Measurements from ENCODE around the gene RBPMS2. TPM values are rescaled to one million over a fixed set of nuclear protein-coding genes. Genes with fewer than 3 reads are reported as not detected.
A peak's percentile ranks its signal among the peaks of the same experiment; 100 is the strongest.

RBPMS2 gene
- total RNA-seq, 4 donors from 2014 or later, result 14.6 to 47.8 (median 33.9) TPM

DNA sequence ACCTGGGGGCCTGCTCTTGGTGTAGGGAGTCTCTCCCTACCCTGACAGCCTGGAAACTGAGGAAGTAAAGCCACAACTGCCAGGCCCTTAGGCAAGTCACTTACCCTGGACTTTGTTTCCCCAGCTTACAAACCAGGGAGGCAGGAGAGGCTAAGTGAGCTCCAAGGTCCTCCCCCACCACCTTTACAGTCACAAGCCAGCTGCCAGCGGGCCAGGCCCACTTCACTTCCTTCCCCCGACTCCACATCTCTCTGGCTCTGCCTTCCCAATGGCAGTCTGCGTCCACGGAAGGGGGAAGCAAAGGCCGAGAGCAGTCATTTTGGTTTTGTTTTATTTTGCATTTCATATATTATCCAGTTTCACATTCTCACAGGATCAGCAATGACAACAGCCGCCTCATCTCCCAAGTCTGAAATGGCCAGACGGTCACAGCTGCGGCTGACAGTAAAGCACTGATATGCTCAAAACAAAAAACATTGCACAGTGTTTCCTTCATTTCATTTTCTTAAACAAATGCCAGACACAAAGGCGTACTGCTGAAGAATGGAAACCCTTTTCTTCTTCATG lies 35.7 kb downstream of the RBPMS2 start:
- no peaks in the 10 kb centered on the region for H3K9me3 ChIP-seq
- WGBS, 2 donors (ENCODE audit: low coverage in 1 of 2), result 7 to 17% methylated on average over 8 to 9 of the region's 9 CpGs
- no peak for ATAC-seq

DNA sequence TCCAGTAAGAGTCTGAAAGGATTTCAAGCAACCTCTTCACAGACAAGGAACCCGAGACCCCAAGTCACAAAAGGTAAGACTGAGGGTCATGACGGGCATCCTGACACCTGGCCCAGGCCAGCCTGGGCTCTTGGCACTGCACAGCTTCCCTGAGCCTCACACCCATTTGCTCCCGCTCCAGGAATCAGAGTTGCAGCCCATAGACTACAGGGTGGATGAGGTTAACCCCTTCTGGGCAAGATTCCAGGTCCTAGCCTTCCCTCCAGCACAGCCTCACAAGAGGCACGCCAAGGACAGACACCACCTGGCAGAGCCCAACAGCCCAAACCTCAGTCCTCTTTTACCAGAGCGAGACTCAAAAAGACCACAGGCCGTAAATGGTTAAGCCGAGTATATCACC lies 36.2 kb downstream of the RBPMS2 start:
- peak overlapping the region in 1 of 2 donors; percentile 32 for H3K4me3 ChIP-seq
- no peaks in the 10 kb centered on the region for H3K27me3 ChIP-seq
- TF ChIP-seq EP300 (IDR thresholded peaks at IDR 0.05) (no peak), POLR2AphosphoS5 (IDR thresholded peaks at IDR 0.05) (peak; percentile 3)
- no peaks in the 10 kb centered on the region for H3K36me3 ChIP-seq
- 45 to 51% methylated on average over 2 to 4 of the region's 7 CpGs for WGBS, 2 donors (ENCODE audit: low coverage in 1 of 2)
- ATAC-seq, result no peak
- peaks cover 0 to 84% (median 43%) of the 10 kb centered on the region in 3 donors for H3K4me1 ChIP-seq
- peak overlapping the region; percentile 81 to 94 (median 87) for H3K27ac ChIP-seq
- no peaks in the 10 kb centered on the region for H3K9me3 ChIP-seq

More for the DNA sequence above, 35.7 kb downstream of the RBPMS2 start:
- Histone ChIP-seq H3K4me1 (peaks cover 0 to 85% (median 43%) of the 10 kb centered on the region in 3 donors), H3K4me3 (peak overlapping the region in 1 of 2 donors; percentile 32), H3K27me3 (no peaks in the 10 kb centered on the region), H3K27ac (peak overlapping the region; percentile 81 to 94 (median 87)), H3K36me3 (no peaks in the 10 kb centered on the region)
- no peak for TF ChIP-seq POLR2AphosphoS5 (IDR thresholded peaks at IDR 0.05)
- no peak for TF ChIP-seq EP300 (IDR thresholded peaks at IDR 0.05)
- TF ChIP-seq, protein P1, sequence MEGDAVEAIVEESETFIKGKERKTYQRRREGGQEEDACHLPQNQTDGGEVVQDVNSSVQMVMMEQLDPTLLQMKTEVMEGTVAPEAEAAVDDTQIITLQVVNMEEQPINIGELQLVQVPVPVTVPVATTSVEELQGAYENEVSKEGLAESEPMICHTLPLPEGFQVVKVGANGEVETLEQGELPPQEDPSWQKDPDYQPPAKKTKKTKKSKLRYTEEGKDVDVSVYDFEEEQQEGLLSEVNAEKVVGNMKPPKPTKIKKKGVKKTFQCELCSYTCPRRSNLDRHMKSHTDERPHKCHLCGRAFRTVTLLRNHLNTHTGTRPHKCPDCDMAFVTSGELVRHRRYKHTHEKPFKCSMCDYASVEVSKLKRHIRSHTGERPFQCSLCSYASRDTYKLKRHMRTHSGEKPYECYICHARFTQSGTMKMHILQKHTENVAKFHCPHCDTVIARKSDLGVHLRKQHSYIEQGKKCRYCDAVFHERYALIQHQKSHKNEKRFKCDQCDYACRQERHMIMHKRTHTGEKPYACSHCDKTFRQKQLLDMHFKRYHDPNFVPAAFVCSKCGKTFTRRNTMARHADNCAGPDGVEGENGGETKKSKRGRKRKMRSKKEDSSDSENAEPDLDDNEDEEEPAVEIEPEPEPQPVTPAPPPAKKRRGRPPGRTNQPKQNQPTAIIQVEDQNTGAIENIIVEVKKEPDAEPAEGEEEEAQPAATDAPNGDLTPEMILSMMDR (IDR thresholded peaks at IDR 0.05), result no peak
- TF ChIP-seq POLR2A (IDR thresholded peaks at IDR 0.05), result no peak

DNA sequence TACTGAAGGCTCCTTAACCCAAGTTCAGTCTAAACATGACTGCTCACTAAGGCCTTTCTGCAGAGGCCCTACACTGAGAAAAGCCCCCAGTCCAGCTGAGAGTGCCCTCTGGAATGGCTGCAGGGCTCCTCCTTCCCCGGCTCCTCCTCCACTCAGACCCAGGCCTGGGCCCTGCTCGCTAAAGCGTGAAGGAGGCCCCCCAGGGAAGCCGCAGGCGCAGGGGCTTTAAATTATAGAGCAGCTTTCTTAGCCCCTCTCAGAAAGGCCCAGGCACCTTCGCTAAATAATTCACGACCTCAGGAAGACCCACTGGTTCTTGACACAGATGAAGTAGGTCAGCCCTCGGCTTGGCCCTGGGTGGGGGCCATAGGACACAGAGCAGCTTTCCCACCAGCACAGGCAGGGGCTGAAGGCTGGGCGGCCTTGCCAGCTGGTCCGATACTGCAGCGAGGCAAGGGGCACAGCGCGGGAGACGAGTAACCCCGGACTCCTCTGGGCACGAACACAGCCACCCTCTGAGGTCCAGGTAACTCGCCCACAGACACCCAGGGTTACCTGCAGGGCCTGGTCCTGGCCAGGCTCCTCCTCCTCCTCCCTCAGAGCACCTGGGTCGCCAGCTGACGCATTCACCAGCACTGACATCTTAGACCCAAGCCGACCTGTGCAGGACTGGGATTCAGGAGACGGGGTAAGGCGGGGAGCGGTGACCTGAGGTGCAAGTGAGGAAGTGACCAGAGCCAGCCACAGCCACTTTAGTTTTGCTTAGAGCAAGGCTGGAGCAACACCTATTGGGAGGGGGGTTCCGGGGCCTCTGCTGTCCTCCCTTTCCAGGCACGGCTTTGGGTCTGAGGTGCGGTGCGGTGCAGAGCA lies 36.9 kb downstream of the RBPMS2 start:
- no peak for ATAC-seq
- no peak for TF ChIP-seq POLR2AphosphoS5 (IDR thresholded peaks at IDR 0.05)
- H3K4me1 ChIP-seq, result peaks cover 0 to 77% (median 43%) of the 10 kb centered on the region in 3 donors
- 82% methylated on average over 2 of the region's 27 CpGs; no CpG with 5 or more reads in 1 of the 2 donors for WGBS, 2 donors (ENCODE audit: low coverage in 1 of 2)
- peak overlapping the region; percentile 81 to 94 (median 87) for H3K27ac ChIP-seq
- no peaks in the 10 kb centered on the region for H3K27me3 ChIP-seq
- H3K4me3 ChIP-seq, result no peak overlapping the region
- no peaks in the 10 kb centered on the region for H3K9me3 ChIP-seq
- H3K36me3 ChIP-seq, result peaks cover 0 to 3% of the 10 kb centered on the region in 2 donors

DNA sequence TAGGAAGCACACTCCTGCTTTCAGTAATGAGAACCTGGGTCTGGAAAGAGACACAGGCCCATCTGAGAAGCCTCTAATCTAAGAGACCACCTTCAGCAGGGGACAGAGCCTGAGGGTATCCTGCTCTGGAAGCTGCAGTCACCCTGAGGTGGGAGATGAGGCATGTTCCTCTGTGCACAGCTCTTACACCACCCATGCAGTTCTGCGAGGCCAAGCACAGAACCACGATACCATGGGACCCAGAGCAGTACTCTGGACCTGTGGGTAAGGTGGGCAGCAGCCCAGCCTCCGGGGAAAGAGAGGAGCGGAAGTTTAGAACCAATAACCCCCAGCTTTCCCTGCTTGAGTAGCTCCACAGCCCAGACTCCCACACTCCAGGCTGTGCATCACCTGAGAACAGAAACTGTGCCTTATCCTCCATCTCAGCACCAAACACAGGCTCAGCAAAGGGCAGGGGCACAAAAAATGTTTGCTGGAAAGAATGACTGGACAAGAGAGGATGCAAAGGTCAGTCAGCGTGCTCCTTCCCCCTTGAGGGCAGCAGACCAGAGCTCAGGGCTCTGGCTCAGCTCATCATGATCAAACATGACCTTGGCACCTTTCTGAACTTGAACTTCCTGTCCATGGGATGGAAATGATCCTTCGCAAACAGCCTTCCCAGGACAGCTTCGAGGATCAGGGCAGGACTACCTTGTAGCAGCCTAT lies 43.1 kb downstream of the RBPMS2 start:
- Histone ChIP-seq H3K27me3 (no peaks in the 10 kb centered on the region), H3K9me3 (no peaks in the 10 kb centered on the region), H3K4me1 (peaks cover 0 to 42% (median 0%) of the 10 kb centered on the region in 3 donors), H3K27ac (peak overlapping the region in 3 of 4 donors; percentile 28 to 59 (median 35)), H3K36me3 (peaks cover 0 to 32% of the 10 kb centered on the region in 2 donors), H3K4me3 (no peak overlapping the region)
- no peak for ATAC-seq
- TF ChIP-seq, protein P1 (IDR thresholded peaks at IDR 0.05), result no peak
- TF ChIP-seq POLR2A (IDR thresholded peaks at IDR 0.05) (no peak), EP300 (IDR thresholded peaks at IDR 0.05) (no peak), POLR2AphosphoS5 (IDR thresholded peaks at IDR 0.05) (no peak)
- 59 to 61% methylated on average over 3 of the region's 7 CpGs for WGBS, 2 donors (ENCODE audit: low coverage in 1 of 2)

DNA sequence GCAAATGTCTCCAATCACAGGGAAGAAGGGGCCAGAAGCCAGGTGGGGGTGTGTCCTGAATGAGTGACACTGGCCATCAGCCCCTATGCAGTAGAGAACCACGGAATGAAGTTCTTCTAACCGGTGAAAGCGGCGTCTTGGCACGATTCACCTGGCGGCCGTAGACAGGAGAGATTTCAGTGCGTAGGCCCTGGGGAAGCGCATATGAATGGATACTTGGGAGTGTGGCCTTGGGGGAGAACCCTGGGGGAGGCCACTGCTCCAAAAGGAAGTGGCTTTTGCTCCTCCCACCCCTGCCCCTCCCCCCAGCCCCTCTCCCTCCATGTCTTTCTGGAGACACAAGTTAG lies 43.6 kb downstream of the RBPMS2 start:
- Histone ChIP-seq H3K9me3 (no peaks in the 10 kb centered on the region), H3K4me3 (no peak overlapping the region), H3K27ac (peak overlapping the region; percentile 2 to 59 (median 32)), H3K4me1 (peaks cover 0 to 36% (median 0%) of the 10 kb centered on the region in 3 donors), H3K27me3 (no peaks in the 10 kb centered on the region), H3K36me3 (peaks cover 0 to 32% of the 10 kb centered on the region in 2 donors)
- ATAC-seq, result no peak
- TF ChIP-seq EP300 (IDR thresholded peaks at IDR 0.05) (no peak), POLR2A (IDR thresholded peaks at IDR 0.05) (no peak), POLR2AphosphoS5 (IDR thresholded peaks at IDR 0.05) (no peak)
- TF ChIP-seq, protein P1 (IDR thresholded peaks at IDR 0.05), result no peak
- WGBS, 2 donors (ENCODE audit: low coverage in 1 of 2), result 45% methylated on average over 8 of the region's 9 CpGs; no CpG with 5 or more reads in 1 of the 2 donors

All from gastroesophageal sphincter (tissue), 4 donors.